ENCODE measurements around the gene CCDC172.
"Not testable (repeated sequence)": the region's sequence is repeated elsewhere in the genome, so short reads cannot be mapped to it uniquely, and the experiment has no call there.

Gene CCDC172

DNA sequence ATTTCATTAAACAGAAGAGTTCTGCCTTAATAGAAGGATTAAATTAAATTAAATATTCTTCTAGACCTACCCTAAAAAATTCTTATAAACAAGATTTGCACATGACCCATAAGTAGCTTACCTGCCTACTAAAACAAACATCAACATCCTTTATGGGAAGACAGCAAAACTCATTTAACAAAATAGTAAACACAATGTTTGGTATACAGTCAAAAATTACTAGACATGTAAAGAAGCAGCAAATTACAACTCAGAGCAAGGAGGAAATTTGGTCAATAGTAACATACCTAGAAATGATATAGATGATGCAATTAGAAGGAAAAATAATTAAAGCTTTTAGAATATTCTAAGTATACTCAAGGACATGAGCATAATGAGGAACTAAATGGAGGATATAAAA is 27.9 kb downstream of the CCDC172 start:
- DNase-seq: no peak

- no peak for DNase-seq
Measured at GRCh38 chr10:116353817-116354216, 29.6 kb downstream of the CCDC172 start.

DNA sequence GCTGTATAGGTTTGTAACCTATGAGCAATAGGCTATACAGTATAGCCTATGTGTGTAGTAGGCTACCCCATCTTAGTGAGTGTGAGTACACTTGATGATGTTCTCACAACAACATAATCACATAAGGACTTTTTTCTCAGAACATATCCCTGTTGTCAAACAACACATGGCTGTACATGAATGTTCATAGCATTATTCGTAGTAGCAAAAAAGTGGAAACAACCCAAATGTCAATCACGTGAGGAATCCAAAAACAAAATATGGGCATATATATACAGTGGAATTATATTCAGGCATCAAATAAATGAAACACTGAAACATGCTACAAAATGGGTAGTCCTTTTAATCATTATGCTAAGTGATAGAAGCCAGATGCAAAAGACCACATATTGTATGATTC is 31.1 kb downstream of the CCDC172 start:
- DNase-seq: no peak

GRCh38 chr10:116356833-116357232 is 32.6 kb downstream of the CCDC172 start:
- no peak for DNase-seq

- DNase-seq: no peak
Measured at GRCh38 chr10:116364868-116365267, 40.6 kb downstream of the CCDC172 start.

- no peak for DNase-seq
Measured at GRCh38 chr10:116371737-116372136, 47.5 kb downstream of the CCDC172 start.

GRCh38 chr10:116382290-116382689 is 58.0 kb downstream of the CCDC172 start:
- DNase-seq: no peak

DNA sequence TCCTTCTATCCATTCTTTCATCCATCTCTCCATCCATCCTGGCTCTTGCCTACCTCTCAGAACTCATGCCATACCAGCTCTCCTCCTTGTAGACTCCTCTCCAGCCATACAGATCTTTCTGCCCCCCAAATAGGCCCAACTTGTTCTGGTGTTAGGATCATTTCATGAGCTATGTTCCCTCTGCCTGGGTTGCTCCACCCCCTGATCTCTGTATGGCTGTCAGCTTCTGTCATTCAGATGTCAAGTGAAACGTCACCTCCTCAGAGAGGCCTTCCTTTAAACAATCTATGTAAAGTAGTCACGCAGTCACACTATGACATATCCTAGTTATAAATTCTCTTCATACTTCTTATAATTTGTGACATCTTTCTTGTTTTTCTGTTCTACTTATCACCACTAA is 61.1 kb downstream of the CCDC172 start:
- DNase-seq: no peak

GRCh38 chr10:116385994-116386809 is 62.0 kb downstream of the CCDC172 start:
- no peak for DNase-seq

GRCh38 chr10:116393246-116393831 is 69.1 kb downstream of the CCDC172 start:
- not testable (repeated sequence) for DNase-seq

GRCh38 chr10:116395223-116395985 is 71.2 kb downstream of the CCDC172 start:
- DNase-seq: no peak

- DNase-seq: no peak
Measured at GRCh38 chr10:116398224-116398623, 74.0 kb downstream of the CCDC172 start.

GRCh38 chr10:116402858-116403257 is 78.6 kb downstream of the CCDC172 start:
- no peak for DNase-seq

DNA sequence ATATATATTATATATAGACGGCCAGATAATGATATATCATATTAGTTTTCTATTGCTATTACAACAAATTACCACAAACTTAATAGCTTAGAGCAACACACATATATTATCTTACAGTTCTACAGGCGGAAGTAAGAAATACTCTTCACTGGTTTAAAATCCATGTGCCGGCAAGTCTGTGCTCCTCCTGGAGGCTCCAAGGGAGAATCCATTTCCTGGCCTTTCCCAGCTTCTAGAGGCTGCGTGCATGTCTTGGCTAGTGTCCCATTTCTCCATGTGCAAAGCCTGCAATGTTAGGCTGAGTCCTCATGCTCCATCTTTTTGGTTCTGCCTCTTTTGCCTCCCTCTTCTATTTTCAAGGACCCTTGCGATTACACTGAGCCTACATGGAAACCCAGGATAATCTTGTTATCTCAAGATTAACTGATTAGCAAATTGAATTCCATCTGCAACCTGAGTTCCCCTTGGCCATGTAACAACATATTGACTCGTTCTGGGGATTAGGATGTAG is 79.5 kb downstream of the CCDC172 start:
- no peak for DNase-seq

- DNase-seq: no peak
Measured at GRCh38 chr10:116408719-116409118, 84.5 kb downstream of the CCDC172 start.

DNA sequence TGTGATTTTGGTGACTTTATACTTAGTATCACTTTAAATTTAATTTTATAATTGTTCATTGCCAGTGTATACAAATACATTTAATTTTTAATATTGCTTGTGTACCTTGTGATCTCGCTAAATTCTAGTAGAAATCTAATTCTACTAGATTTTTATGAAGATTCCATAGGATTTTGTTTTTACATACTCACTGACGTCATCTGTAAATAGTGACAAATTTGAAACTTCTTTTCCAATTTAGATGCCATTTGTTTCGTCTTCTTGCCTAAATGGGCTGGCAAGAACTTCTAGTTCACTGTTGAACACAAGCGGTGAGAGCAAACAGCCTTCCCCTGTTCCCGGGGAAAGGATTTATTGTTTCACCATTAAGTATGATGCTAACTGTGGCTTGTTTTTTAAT is 86.1 kb downstream of the CCDC172 start:
- DNase-seq: no peak

GRCh38 chr10:116417821-116418220 is 93.6 kb downstream of the CCDC172 start:
- DNase-seq: no peak

- no peak for DNase-seq
Measured at GRCh38 chr10:116418389-116418788, 94.1 kb downstream of the CCDC172 start.

DNA sequence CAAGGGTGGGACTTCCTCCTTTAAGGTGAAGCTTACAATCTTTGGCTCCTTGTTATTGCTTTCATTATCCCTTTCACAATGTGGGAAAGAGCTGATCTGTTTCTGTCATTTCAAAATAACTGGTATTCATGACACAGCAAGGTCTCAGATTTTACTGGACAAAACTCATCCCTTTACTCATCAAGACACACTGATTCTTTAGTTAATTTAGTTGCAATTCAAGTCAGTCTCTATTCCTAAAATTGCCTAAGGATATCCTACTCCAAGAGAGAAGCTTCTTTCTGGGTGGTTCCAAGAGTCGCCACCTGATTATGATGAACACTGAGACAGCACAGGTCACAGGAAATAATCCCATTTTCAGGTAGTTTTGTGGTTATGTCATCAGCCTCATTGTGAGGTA is 97.6 kb downstream of the CCDC172 start:
- DNase-seq: no peak

GRCh38 chr10:116427671-116428070 is 103.4 kb downstream of the CCDC172 start, which contains the start of gene PNLIPRP3:
TSS of gene PNLIPRP3 (plus strand) at chr10:116427847. CDS start at chr10:116428013, 166 bp downstream.
- no peak for DNase-seq

DNA sequence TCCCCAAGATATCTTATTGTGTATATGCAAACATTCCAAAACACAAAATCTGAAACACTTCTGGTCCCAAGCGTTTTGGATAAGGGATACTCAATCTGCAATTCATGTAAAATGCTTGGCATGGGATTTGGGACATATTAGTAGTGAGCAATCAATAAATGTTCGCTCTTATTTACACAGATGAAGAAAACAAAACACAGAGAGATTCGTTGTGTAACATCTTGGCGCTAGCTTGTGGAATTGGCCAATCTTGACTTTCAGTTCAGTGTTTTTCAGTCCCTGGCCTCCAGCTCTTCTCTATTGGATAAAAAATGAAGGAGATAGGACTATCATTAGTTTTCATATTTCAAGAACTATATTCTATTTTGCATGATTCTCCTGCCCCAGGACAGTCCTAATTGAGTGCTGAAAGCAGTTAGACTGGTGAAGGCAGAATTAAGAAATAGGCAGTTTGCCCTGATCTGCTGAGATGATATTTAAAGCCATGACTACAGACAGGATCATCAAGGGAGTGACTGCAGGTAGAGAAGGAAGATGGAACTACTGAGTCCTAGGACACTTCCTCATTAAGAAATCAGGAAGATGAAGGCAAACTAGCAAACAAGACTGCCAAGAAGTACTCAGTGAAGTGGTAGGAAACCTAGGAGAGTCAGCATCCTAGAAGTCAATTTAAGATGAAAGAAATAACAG is 105.2 kb downstream of the CCDC172 start:
- DNase-seq: no peak
